HG03565 (cell line): ENCODE data around the gene SPDEF.

Source experiments
- ATAC-seq: cut with Tn5 transposase; IDR thresholded peaks from one replicate; pipeline ENCODE4 v1.9.1; 2021; ENCODE audit warnings: mild to moderate bottlenecking, moderate library complexity; ENCODE audit not compliant: unreplicated experiment

SPDEF gene

GRCh38 chr6:34517461-34517881 is 38.7 kb downstream of the SPDEF start:
- ATAC-seq: no peak

- no peak for ATAC-seq
Observed at GRCh38 chr6:34516391-34517324, 39.5 kb downstream of the SPDEF start.

GRCh38 chr6:34515473-34516387 is 40.4 kb downstream of the SPDEF start:
- ATAC-seq: no peak

GRCh38 chr6:34514593-34515472 is 41.3 kb downstream of the SPDEF start:
- no peak for ATAC-seq

- no peak for ATAC-seq
Observed at GRCh38 chr6:34514112-34514511, 42.0 kb downstream of the SPDEF start.

GRCh38 chr6:34513646-34514045 is 42.5 kb downstream of the SPDEF start:
- ATAC-seq: no peak

- ATAC-seq: no peak
Observed at GRCh38 chr6:34512738-34513115, 43.4 kb downstream of the SPDEF start.

GRCh38 chr6:34511915-34512737 is 44.0 kb downstream of the SPDEF start:
- ATAC-seq: no peak

GRCh38 chr6:34511214-34511914 is 44.8 kb downstream of the SPDEF start:
- ATAC-seq: no peak

GRCh38 chr6:34510299-34510698 is 45.8 kb downstream of the SPDEF start:
- ATAC-seq: no peak

- no peak for ATAC-seq
Observed at GRCh38 chr6:34509782-34510181, 46.3 kb downstream of the SPDEF start.

- no peak for ATAC-seq
Observed at GRCh38 chr6:34508425-34508824, 47.7 kb downstream of the SPDEF start.

- no peak for ATAC-seq
Observed at GRCh38 chr6:34506718-34507117, 49.4 kb downstream of the SPDEF start.

- no peak for ATAC-seq
Observed at GRCh38 chr6:34497411-34497810, 58.7 kb downstream of the SPDEF start.

GRCh38 chr6:34496103-34496685 is 59.9 kb downstream of the SPDEF start:
- ATAC-seq: no peak

- ATAC-seq: no peak
Observed at GRCh38 chr6:34494973-34495372, 61.2 kb downstream of the SPDEF start.

GRCh38 chr6:34493344-34493743 is 62.8 kb downstream of the SPDEF start:
- ATAC-seq: no peak

GRCh38 chr6:34491091-34491430 is 65.1 kb downstream of the SPDEF start:
- ATAC-seq: no peak
